ENCODE data around the gene FLCN.

GRCh38 chr17:17216236-17216635 is 20.7 kb downstream of the FLCN start:
- no peak for TF ChIP-seq CTCF (IDR thresholded peaks at IDR 0.05; ENCODE audit: low read length)
- TF ChIP-seq EZH2 (optimal IDR thresholded peaks at IDR 0.05; ENCODE audit: low read depth, low read length): no peak

Data from MM.1S (cell line).